Measurements from ENCODE around the gene TBC1D19.

Gene TBC1D19

GRCh38 chr4:26763063-26763462, 179.2 kb downstream of the TBC1D19 start:
- Histone ChIP-seq H3K27me3 (ENCODE audit: insufficient read depth, low read depth, severe bottlenecking) (no peaks in the 10 kb centered on the region), H3K27ac (no peak overlapping the region), H3K36me3 (no peaks in the 10 kb centered on the region), H3K4me3 (ENCODE audit: low read depth, low read length) (no peak overlapping the region), H3K9me3 (ENCODE audit: severe bottlenecking) (no peaks in the 10 kb centered on the region)
- DNase-seq, result no peak
- TF ChIP-seq CTCF (IDR thresholded peaks at IDR 0.05; ENCODE audit: low read depth, low read length), result no peak

GRCh38 chr4:26763648-26764047, 179.8 kb downstream of the TBC1D19 start:
- DNase-seq, result no peak
- no peaks in the 10 kb centered on the region for H3K9me3 ChIP-seq (ENCODE audit: severe bottlenecking)
- no peak overlapping the region for H3K27ac ChIP-seq
- H3K27me3 ChIP-seq (ENCODE audit: insufficient read depth, low read depth, severe bottlenecking), result no peaks in the 10 kb centered on the region
- TF ChIP-seq CTCF (IDR thresholded peaks at IDR 0.05; ENCODE audit: low read depth, low read length), result no peak
- H3K4me3 ChIP-seq (ENCODE audit: low read depth, low read length), result no peak overlapping the region
- no peaks in the 10 kb centered on the region for H3K36me3 ChIP-seq

GRCh38 chr4:26764231-26764630, 180.3 kb downstream of the TBC1D19 start:
- Histone ChIP-seq H3K9me3 (ENCODE audit: severe bottlenecking) (no peaks in the 10 kb centered on the region), H3K27ac (no peak overlapping the region), H3K4me3 (ENCODE audit: low read depth, low read length) (no peak overlapping the region), H3K36me3 (no peaks in the 10 kb centered on the region), H3K27me3 (ENCODE audit: insufficient read depth, low read depth, severe bottlenecking) (no peaks in the 10 kb centered on the region)
- no peak for TF ChIP-seq CTCF (IDR thresholded peaks at IDR 0.05; ENCODE audit: low read depth, low read length)
- no peak for DNase-seq

GRCh38 chr4:26765515-26765914, 181.6 kb downstream of the TBC1D19 start:
- H3K27ac ChIP-seq, result no peak overlapping the region
- H3K9me3 ChIP-seq (ENCODE audit: severe bottlenecking), result no peaks in the 10 kb centered on the region
- no peaks in the 10 kb centered on the region for H3K36me3 ChIP-seq
- H3K27me3 ChIP-seq (ENCODE audit: insufficient read depth, low read depth, severe bottlenecking), result no peaks in the 10 kb centered on the region
- no peak for TF ChIP-seq CTCF (IDR thresholded peaks at IDR 0.05; ENCODE audit: low read depth, low read length)
- no peak overlapping the region for H3K4me3 ChIP-seq (ENCODE audit: low read depth, low read length)
- DNase-seq, result no peak

- Histone ChIP-seq H3K27ac (no peak overlapping the region), H3K36me3 (no peaks in the 10 kb centered on the region), H3K27me3 (ENCODE audit: insufficient read depth, low read depth, severe bottlenecking) (no peaks in the 10 kb centered on the region), H3K9me3 (ENCODE audit: severe bottlenecking) (no peaks in the 10 kb centered on the region), H3K4me3 (ENCODE audit: low read depth, low read length) (no peak overlapping the region)
- DNase-seq, result no peak
- no peak for TF ChIP-seq CTCF (IDR thresholded peaks at IDR 0.05; ENCODE audit: low read depth, low read length)
These were observed 182.3 kb downstream of the TBC1D19 start for GRCh38 chr4:26766141-26766540.

- no peak for TF ChIP-seq CTCF (IDR thresholded peaks at IDR 0.05; ENCODE audit: low read depth, low read length)
- Histone ChIP-seq H3K4me3 (ENCODE audit: low read depth, low read length) (no peak overlapping the region), H3K27me3 (ENCODE audit: insufficient read depth, low read depth, severe bottlenecking) (no peaks in the 10 kb centered on the region), H3K36me3 (no peaks in the 10 kb centered on the region), H3K27ac (no peak overlapping the region), H3K9me3 (ENCODE audit: severe bottlenecking) (peaks cover 4% of the 10 kb centered on the region)
- DNase-seq, result no peak
These were observed 188.4 kb downstream of the TBC1D19 start for GRCh38 chr4:26772096-26772873.

Data from WERI-Rb-1 (cell line).